Adrenal gland (tissue), 5 donors: ENCODE data around the gene KCNJ6.

Source experiments
- POLR2A ChIP-seq, 2 donors: fragments of 450-650 bp; IDR thresholded peaks; one replicate each; pipeline ENCODE4 v1.6.1; 2017; ENCODE audit warnings: antibody characterized with exemption in 2 of 2, mild to moderate bottlenecking in 2 of 2, moderate library complexity in 1 of 2
- TF ChIP-seq, protein P1 (sequence below), 6 experiments: fragments of 450-650 bp in 4 of 6; fragments of 200-600 bp in 2 of 6; sonication (generic) in 1 of 6; IDR thresholded peaks; 1 replicate in 5 of 6; 2 replicates in 1 of 6; pipeline versions ENCODE4 v1.5.1 to v1.8.0; 2016 to 2021; ENCODE audit warnings: antibody characterized with exemption in 6 of 6, mild to moderate bottlenecking in 2 of 6, moderate library complexity in 1 of 6
- donor health status: DM: no; HTN: no; CAD: no.

DNA sequence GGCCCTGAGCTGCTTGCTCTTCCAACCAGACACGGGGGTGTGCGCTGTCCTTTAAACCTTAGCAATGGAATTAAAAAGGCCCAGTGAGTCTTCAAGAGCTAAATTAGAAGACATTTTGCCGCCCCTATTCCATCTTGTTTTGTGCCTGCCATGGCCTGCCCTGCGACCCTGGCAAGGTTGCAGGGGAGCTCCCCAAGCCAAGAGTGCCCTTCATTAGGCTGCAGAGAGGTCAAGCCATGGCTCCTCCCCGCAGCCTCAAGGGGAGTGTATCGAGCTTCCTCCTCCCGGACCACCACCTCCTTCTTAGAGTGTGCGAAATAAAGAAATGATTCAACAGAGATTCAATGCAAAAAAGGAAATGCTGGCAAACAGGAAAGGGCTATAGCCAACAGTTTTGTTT lies 293.5 kb downstream of the KCNJ6 start:
- TF ChIP-seq, protein P1, sequence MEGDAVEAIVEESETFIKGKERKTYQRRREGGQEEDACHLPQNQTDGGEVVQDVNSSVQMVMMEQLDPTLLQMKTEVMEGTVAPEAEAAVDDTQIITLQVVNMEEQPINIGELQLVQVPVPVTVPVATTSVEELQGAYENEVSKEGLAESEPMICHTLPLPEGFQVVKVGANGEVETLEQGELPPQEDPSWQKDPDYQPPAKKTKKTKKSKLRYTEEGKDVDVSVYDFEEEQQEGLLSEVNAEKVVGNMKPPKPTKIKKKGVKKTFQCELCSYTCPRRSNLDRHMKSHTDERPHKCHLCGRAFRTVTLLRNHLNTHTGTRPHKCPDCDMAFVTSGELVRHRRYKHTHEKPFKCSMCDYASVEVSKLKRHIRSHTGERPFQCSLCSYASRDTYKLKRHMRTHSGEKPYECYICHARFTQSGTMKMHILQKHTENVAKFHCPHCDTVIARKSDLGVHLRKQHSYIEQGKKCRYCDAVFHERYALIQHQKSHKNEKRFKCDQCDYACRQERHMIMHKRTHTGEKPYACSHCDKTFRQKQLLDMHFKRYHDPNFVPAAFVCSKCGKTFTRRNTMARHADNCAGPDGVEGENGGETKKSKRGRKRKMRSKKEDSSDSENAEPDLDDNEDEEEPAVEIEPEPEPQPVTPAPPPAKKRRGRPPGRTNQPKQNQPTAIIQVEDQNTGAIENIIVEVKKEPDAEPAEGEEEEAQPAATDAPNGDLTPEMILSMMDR (IDR thresholded peaks at IDR 0.05), result no peak
- TF ChIP-seq POLR2A (IDR thresholded peaks at IDR 0.05), result no peak
